HCT116 (cell line): ENCODE measurements around the gene ARL6IP1.

Source experiments
- CBX3 ChIP-seq: IDR thresholded peaks from 2 replicates; pipeline ENCODE4 v1.6.1; 2012; ENCODE audit warnings: low read depth
- CTCF ChIP-seq, 3 experiments: fragments of 200-600 bp in 1 of 3; sonication (generic) in 1 of 3; IDR thresholded peaks in 2 of 3; conservative IDR thresholded peaks in 1 of 3; 2 replicates each; pipeline ENCODE4 v1.5.1; 2012 to 2017; ENCODE audit warnings: low read depth in 2 of 3, low read length in 2 of 3, antibody characterized with exemption in 1 of 3, borderline replicate concordance in 1 of 3, control low read depth in 1 of 3, mild to moderate bottlenecking in 1 of 3, mixed read lengths in 1 of 3, mixed run types in 1 of 3, moderate library complexity in 1 of 3; ENCODE audit not compliant: insufficient read depth in 1 of 3
- ELF1 ChIP-seq: IDR thresholded peaks from 2 replicates; pipeline ENCODE4 v1.6.1; 2012; ENCODE audit warnings: low read depth, borderline replicate concordance
- EZH2 ChIP-seq: fragments of 200-600 bp; sonication (generic); IDR thresholded peaks from 2 replicates; pipeline ENCODE4 v1.6.1; 2017; ENCODE audit warnings: antibody characterized with exemption, mixed run types
- EZH2phosphoT487 ChIP-seq: fragments of 200-600 bp; IDR thresholded peaks from 2 replicates; pipeline ENCODE4 v1.6.1; 2018; ENCODE audit warnings: antibody characterized with exemption, borderline replicate concordance
- FOSL1 ChIP-seq: IDR thresholded peaks from 2 replicates; pipeline ENCODE4 v1.6.1; 2012; ENCODE audit warnings: low read depth
- JUND ChIP-seq: IDR thresholded peaks from 2 replicates; pipeline ENCODE4 v1.6.1; 2012
- POLR2A ChIP-seq: IDR thresholded peaks from 2 replicates; pipeline ENCODE4 v1.7.0; 2011; ENCODE audit warnings: borderline replicate concordance; ENCODE audit not compliant: insufficient read depth, insufficient read length; ENCODE audit errors: extremely low read depth
- POLR2AphosphoS5 ChIP-seq: IDR thresholded peaks from 2 replicates; pipeline ENCODE4 v1.6.1; 2011; ENCODE audit warnings: mild to moderate bottlenecking, low read depth, low read length, moderate library complexity
- RAD21 ChIP-seq: IDR thresholded peaks from 2 replicates; pipeline ENCODE4 v1.6.1; 2012; ENCODE audit warnings: low read depth, mild to moderate bottlenecking
- REST ChIP-seq: IDR thresholded peaks from 2 replicates; pipeline ENCODE4 v1.6.1; 2012; ENCODE audit warnings: low read depth
- SIN3A ChIP-seq: IDR thresholded peaks from 2 replicates; pipeline ENCODE4 v1.6.1; 2012; ENCODE audit warnings: low read depth
- SP1 ChIP-seq: IDR thresholded peaks from 2 replicates; pipeline ENCODE4 v1.6.1; 2012; ENCODE audit warnings: low read depth
- ZNF274 ChIP-seq: fragments of 200-500 bp; sonication (Bioruptor generic); IDR thresholded peaks from 2 replicates; pipeline ENCODE4 v1.6.1; 2014; ENCODE audit warnings: mild to moderate bottlenecking, low read depth, low read length, inconsistent platforms

- TF ChIP-seq CTCF (IDR thresholded peaks at IDR 0.05 in 2 of 3, conservative IDR thresholded peaks at IDR 0.05 in 1 of 3; ENCODE audit: borderline replicate concordance in 1 of 3, insufficient read depth in 1 of 3, low read depth in 2 of 3, low read length in 2 of 3) (no peak), RAD21 (no peak), POLR2A (no peak), JUND (no peak), POLR2AphosphoS5 (no peak), CBX3 (no peak), REST (no peak), FOSL1 (no peak), SIN3A (no peak), ZNF274 (no peak), SP1 (no peak), ELF1 (no peak), EZH2phosphoT487 (no peak), EZH2 (no peak)
Measured at GRCh38 chr16:18816286-18816685, 14.9 kb upstream of the ARL6IP1 start.
